Measurements from ENCODE around the gene SLC12A3.

GRCh38 chr16:56891685-56892084 is 26.7 kb downstream of the SLC12A3 start:
- TF ChIP-seq CTCF (IDR thresholded peaks at IDR 0.05; ENCODE audit: low read depth, low read length) (no peak), EZH2phosphoT487 (IDR thresholded peaks at IDR 0.05; ENCODE audit: low read depth) (no peak)
